ENCODE data around the gene NATD1.

NATD1 gene

DNA sequence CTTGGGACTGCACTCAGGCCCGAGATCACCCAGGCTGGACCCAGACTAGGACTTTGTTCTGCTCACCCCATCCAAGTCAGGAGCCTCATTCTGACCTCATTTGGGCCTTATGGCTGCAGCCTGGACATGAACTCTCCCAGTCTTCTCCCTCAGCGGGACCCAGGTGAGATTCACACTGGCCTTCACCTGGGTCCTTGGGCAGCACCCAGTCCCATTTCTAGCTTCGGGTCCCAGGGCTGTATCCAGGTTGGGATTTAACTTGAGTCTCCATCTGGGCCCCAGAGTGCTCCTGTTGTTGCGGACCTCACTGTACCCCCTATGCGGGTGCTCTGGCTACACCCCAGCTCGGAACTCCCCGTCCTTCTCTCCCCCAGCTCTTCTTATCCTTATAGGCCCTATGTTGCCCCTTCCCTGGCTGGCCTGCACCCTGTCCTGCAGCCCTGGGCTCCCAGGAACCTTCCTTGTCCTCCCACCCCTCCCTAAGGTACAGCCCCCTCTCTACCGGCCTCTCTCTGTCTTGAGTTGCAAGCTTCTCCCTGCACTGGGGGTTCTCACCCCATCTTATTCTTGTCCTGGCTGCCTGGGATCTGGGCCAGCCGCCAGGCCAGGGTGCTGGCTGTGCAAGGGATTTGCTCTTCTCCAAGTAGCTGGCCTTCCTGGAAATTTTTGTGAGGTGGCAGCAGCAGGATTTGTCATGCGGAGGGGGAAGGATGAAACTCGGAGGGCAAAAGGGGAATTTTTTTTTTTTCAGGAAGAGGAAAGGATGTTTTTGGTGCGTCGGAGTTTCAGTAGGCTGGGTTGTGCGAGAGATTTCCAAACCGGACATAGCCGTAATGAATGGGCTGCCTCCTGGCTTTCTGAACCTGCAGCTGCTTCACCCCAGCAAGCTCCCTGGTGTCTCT, 32.2 kb upstream of the NATD1 start:
- peak; percentile 61 for DNase-seq (ENCODE audit: low read depth)
- H3K4me3 ChIP-seq (ENCODE audit: low read length) = peak overlapping the region; percentile 74
- no peak for TF ChIP-seq CTCF (IDR thresholded peaks at IDR 0.05; ENCODE audit: insufficient read depth, low read depth, low read length, missing control alignments)

GRCh38 chr17:21284319-21285163, 31.3 kb upstream of the NATD1 start, which contains the start of gene MAP2K3:
Gene MAP2K3, plus strand, starts transcription at chr17:21284711. Its CDS starts 210 bp downstream, at chr17:21284921.
- peak; percentile 100 for DNase-seq (ENCODE audit: low read depth)
- TF ChIP-seq CTCF (IDR thresholded peaks at IDR 0.05; ENCODE audit: insufficient read depth, low read depth, low read length, missing control alignments) = no peak
- peak within 1 kb of the TSS; percentile 74 for H3K4me3 ChIP-seq (ENCODE audit: low read length)

GRCh38 chr17:21283482-21284318, 30.5 kb upstream of the NATD1 start:
- TF ChIP-seq CTCF (IDR thresholded peaks at IDR 0.05; ENCODE audit: insufficient read depth, low read depth, low read length, missing control alignments) = no peak
- peak; percentile 42 for DNase-seq (ENCODE audit: low read depth)
- H3K4me3 ChIP-seq (ENCODE audit: low read length) = peak overlapping the region; percentile 74

DNA sequence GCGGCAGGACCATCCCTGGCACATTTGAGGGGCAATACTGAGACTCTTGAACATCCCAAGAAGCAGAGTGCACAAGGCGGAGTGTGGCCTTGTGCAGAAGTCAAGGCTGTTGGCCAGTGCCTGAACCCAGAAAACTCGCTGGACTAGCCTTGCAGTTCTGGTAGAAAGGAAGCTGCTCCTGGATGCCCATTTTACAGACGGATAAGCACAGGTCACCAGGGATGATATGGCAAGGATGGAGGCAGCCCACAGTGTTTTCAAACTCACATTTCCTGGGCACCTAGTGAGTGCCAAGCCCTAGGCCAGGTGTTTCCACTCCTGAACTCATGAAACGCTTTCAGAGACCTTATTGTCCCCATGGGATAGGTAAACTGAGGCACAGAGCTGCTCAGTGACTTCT, 29.6 kb upstream of the NATD1 start:
- H3K4me3 ChIP-seq (ENCODE audit: low read length) = no peak overlapping the region
- no peak for DNase-seq (ENCODE audit: low read depth)
- no peak for TF ChIP-seq CTCF (IDR thresholded peaks at IDR 0.05; ENCODE audit: insufficient read depth, low read depth, low read length, missing control alignments)

DNA sequence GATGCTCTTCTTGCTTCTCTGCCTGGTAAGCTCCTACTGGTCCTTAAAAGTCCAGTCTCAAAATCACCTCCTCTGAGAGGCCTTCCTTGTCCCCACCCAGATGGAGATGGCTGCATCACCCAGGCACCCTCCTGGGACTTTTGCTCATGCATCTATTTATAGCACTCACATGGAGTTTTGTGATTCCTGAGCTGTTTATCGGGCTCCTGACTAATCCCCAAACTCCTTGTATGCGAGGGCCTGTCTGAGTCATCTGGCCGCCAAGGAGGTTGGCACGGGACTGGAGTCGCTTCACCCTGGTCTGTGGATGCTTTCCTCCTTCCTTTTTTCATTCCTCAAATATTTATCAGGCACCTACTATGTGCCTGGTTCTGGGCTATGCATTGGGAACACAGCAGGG, 29.0 kb upstream of the NATD1 start:
- H3K4me3 ChIP-seq (ENCODE audit: low read length) = no peak overlapping the region
- no peak for TF ChIP-seq CTCF (IDR thresholded peaks at IDR 0.05; ENCODE audit: insufficient read depth, low read depth, low read length, missing control alignments)
- peak; percentile 95 for DNase-seq (ENCODE audit: low read depth)

DNA sequence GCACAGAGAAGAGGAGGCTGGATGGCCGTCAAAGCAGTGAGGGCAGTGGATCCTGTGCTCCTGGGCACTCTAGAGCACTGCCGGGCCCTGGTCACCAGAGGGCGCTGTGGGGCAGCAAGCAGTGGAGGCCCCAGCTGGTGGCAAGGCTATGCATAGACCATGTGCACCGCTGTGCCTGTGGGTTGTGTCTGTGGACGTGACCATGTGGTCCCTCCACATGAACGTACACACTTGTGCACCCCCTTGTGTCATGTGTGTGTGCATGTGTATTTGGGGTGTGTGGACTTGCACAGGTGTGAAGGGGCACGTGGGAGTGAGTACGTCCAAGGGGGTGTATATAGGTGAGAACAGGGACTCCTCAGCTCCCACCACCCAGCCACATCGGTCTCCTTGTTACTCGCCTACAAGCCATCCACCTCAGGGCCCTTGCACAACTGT, 26.9 kb upstream of the NATD1 start:
- H3K4me3 ChIP-seq (ENCODE audit: low read length) = no peak overlapping the region
- peak; percentile 96 for TF ChIP-seq CTCF (IDR thresholded peaks at IDR 0.05; ENCODE audit: insufficient read depth, low read depth, low read length, missing control alignments)
- peak; percentile 78 for DNase-seq (ENCODE audit: low read depth)

Data from epithelial cell of esophagus (primary cell).